Heart left ventricle (tissue), 16 donors: Measurements from ENCODE around the gene IRF5. TPM values are rescaled to one million over a fixed set of nuclear protein-coding genes. Genes with fewer than 3 reads are reported as not detected.
"Not testable (repeated sequence)": the region's sequence is repeated elsewhere in the genome, so short reads cannot be mapped to it uniquely, and the experiment has no call there.

Experiments used
- ATAC-seq, 4 donors: fragments of 200-7000 bp; cut with Tn5 transposase; one replicate each; pipeline ENCODE4 v1.9.1; 2020 to 2022; ENCODE audit warnings: moderate library complexity in 4 of 4, mild to moderate bottlenecking in 3 of 4, moderate number of reproducible peaks in 1 of 4
- DNase-seq, 5 donors: peaks; one replicate each; pipeline ENCODE4 v3.0.0-alpha.2; 2020
- H3K27ac ChIP-seq, 12 donors: fragments of 200-600 bp; sonication (generic) in 4 of 12; one replicate each; pipeline versions ENCODE4 v1.5.0 to v1.8.0; 2016 to 2022; ENCODE audit warnings: mild to moderate bottlenecking in 2 of 12
- H3K27me3 ChIP-seq, 9 donors: fragments of 200-600 bp; sonication (generic) in 2 of 9; one replicate each; pipeline versions ENCODE4 v1.5.1 to v1.8.0; 2016 to 2022; ENCODE audit warnings: mild to moderate bottlenecking in 3 of 9
- H3K36me3 ChIP-seq, 9 donors: fragments of 200-600 bp; sonication (generic) in 2 of 9; one replicate each; pipeline versions ENCODE4 v1.5.0 to v1.8.0; 2018 to 2022; ENCODE audit warnings: mild to moderate bottlenecking in 2 of 9
- H3K4me1 ChIP-seq, 12 donors: fragments of 200-600 bp; sonication (generic) in 4 of 12; one replicate each; pipeline versions ENCODE4 v1.5.0 to v1.8.0; 2016 to 2022; ENCODE audit warnings: mild to moderate bottlenecking in 3 of 12
- H3K4me3 ChIP-seq, 12 donors: fragments of 200-600 bp; sonication (generic) in 4 of 12; one replicate each; pipeline versions ENCODE4 v1.5.0 to v1.8.0; 2017 to 2022; ENCODE audit warnings: mild to moderate bottlenecking in 9 of 12, moderate library complexity in 4 of 12
- H3K9me3 ChIP-seq, 12 donors: fragments of 200-600 bp; sonication (generic) in 4 of 12; one replicate each; pipeline versions ENCODE4 v1.5.0 to v1.8.0; 2016 to 2022; ENCODE audit warnings: mild to moderate bottlenecking in 1 of 12
- POLR2A ChIP-seq, 2 donors: fragments of 450-650 bp; IDR thresholded peaks; one replicate each; pipeline ENCODE4 v1.6.1; 2017; ENCODE audit warnings: antibody characterized with exemption in 2 of 2, mild to moderate bottlenecking in 2 of 2, moderate library complexity in 2 of 2
- WGBS, 4 donors: extraction: QIAGEN DNeasy Blood & Tissue Kit in 2 of 4; methylation state at CpG; one replicate each; pipeline versions ENCODE4 v1.1.5 to v1.1.7; 2013 to 2018; 5-methylcytosine and 5-hydroxymethylcytosine counted together
- intact Hi-C, 10 donors: fragments of 100-400 bp; cut with DNase I; formaldehyde crosslinking; loops; one replicate each; pipeline versions ENCODE4 v1.11.1 to v1.14.2; 2022
- polyA plus RNA-seq, 2 donors: library from polyadenylated mRNA; stranded (reverse); fragments of 200-250 nt; gene quantifications; one replicate each; pipeline ENCODE4 v1.2.3, GENCODE V29; 2013
- total RNA-seq, 9 donors: library from RNA; depleted of rRNA in 2 of 9; stranded (reverse); fragments of >200 nt in 2 of 9; fragmentation: NEBNext Ultra II Directional in 3 of 9; extraction: Animal tissue kit (Norgen Biotek cat#: 25700) in 3 of 9; gene quantifications; one replicate each; pipeline versions ENCODE4 v1.1.0 to v1.2.4, GENCODE V29; 2016 to 2023
- TF ChIP-seq, protein P1 (sequence below), 12 donors: fragments of 200-600 bp; sonication (generic) in 4 of 12; IDR thresholded peaks; one replicate each; pipeline versions ENCODE4 v1.5.0 to v1.8.0; 2018 to 2022; ENCODE audit warnings: antibody characterized with exemption in 12 of 12, mild to moderate bottlenecking in 5 of 12
- donor health status: ischemic (EF 13 %, LVEDD 7.1; RV severe dilation, severe dysfunction).
- donor health status: healthy with polysubstance abuse.
- donor health status: DM: no; HTN: yes; CAD: no.
- donor health status: DM: no; HTN: no; CAD: no.
- donor health status: ischemic (EF 25% LVEDD 6.9; RV normal size, moderate dysfunction).
- donor health status: ischemic (EF 25% LVEDD 5.7; RV mildly dilated, moderate dysfunction).
- donor health status: healthy.
- donor health status: DM: yes; HTN: yes; CAD: no.
- donor health status: ischemic (EF 35%, LVEDD 5.7; RV mildly dilated, moderate dysfunction).
- donor health status: nonischemic (EF 11% LVEDD 7.7; RV severe dilation, severe dysfunction).
- donor health status: DM: yes; HTN: yes; CAD: no.
- donor health status: PGD.
- donor health status: ischemic (EF 29% LVEDD 5.4; RV normal size, mild dysfunction).
- donor health status: nonischemic (EF 23%, LVEDD 6.1; RV moderate dilation, normal function).

IRF5 gene
- total and polyA plus RNA-seq, 11 donors = 1.2 to 15.4 (median 1.8) TPM

DNA sequence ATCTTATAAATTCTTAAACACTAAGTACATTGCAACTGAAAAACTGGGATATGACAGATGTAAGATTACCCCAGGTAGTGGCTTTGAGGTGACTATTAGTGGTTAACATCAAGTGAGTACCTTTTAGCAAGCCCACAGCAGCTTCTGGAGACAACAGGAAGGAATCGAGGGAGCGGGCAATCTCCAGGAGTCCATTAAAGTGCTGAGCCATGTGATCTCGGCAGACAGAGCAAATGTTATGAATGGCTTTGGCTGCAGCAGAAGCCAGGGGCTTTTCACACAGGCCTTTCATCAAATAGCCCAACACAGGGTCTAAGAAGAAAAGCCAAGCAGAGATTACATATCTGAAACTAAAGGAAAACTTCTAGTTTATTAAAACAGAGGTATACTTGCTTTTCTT lies 48.9 kb downstream of the IRF5 start:
- Histone ChIP-seq H3K4me3 (no peak overlapping the region), H3K27me3 (no peaks in the 10 kb centered on the region), H3K4me1 (no peaks in the 10 kb centered on the region), H3K27ac (no peak overlapping the region), H3K36me3 (peaks cover 0 to 100% (median 91%) of the 10 kb centered on the region in 9 donors), H3K9me3 (no peaks in the 10 kb centered on the region)
- TF ChIP-seq POLR2A (IDR thresholded peaks at IDR 0.05) = no peak
- TF ChIP-seq, protein P1, sequence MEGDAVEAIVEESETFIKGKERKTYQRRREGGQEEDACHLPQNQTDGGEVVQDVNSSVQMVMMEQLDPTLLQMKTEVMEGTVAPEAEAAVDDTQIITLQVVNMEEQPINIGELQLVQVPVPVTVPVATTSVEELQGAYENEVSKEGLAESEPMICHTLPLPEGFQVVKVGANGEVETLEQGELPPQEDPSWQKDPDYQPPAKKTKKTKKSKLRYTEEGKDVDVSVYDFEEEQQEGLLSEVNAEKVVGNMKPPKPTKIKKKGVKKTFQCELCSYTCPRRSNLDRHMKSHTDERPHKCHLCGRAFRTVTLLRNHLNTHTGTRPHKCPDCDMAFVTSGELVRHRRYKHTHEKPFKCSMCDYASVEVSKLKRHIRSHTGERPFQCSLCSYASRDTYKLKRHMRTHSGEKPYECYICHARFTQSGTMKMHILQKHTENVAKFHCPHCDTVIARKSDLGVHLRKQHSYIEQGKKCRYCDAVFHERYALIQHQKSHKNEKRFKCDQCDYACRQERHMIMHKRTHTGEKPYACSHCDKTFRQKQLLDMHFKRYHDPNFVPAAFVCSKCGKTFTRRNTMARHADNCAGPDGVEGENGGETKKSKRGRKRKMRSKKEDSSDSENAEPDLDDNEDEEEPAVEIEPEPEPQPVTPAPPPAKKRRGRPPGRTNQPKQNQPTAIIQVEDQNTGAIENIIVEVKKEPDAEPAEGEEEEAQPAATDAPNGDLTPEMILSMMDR (IDR thresholded peaks at IDR 0.05) = no peak
- 84 to 94% (median 88%) methylated on average over 3 of the region's 3 CpGs for WGBS, 4 donors
- DNase-seq (no peak), ATAC-seq (no peak)
- intact Hi-C loops = no loop called here

DNA sequence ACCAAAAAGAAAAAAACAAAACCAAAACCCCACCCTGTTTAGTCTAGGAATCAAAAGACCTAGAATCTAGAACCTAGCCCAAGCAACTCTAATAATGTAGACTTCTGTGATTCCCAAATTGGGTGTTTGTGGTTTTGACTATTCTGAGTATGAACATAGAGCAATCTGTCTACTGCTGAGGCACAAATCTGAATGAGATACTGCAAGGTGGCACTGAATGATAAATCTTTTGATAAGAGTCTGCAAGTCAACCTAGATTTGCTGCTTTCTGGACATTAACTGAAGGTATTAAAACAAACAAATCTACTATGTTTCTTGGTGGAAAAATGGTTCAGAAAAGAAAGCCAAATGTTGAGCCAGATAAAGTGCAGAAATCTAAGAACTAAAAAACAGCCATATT lies 50.6 kb downstream of the IRF5 start:
- ATAC-seq = no peak
- Histone ChIP-seq H3K36me3 (peaks cover 0 to 100% (median 94%) of the 10 kb centered on the region in 9 donors), H3K27ac (no peak overlapping the region), H3K4me3 (no peak overlapping the region), H3K9me3 (no peaks in the 10 kb centered on the region), H3K4me1 (no peaks in the 10 kb centered on the region), H3K27me3 (no peaks in the 10 kb centered on the region)
- intact Hi-C loops = no loop called here
- no peak for DNase-seq
- TF ChIP-seq POLR2A (IDR thresholded peaks at IDR 0.05) = no peak
- TF ChIP-seq, protein P1 (IDR thresholded peaks at IDR 0.05) = no peak

DNA sequence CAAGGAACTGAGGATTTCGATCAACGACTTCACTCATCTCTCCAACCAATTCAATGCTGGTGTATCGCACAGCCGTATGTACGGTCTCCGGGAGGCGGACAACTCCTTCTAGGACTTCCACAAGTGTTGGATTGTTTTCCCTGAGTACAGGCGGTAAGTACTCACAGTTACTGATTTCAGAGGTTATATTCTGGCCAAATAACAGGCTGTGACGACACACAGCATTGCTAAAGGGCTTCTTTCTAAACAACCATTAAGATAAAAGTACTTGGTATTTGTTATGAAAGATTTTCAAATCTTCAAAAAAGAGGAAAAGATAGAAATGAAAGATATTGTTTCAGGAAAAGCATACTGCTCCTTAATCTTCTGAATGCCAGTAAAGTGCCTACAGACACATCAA lies 52.2 kb downstream of the IRF5 start:
- Histone ChIP-seq H3K27ac (no peak overlapping the region), H3K4me3 (no peak overlapping the region), H3K9me3 (no peaks in the 10 kb centered on the region), H3K4me1 (no peaks in the 10 kb centered on the region), H3K27me3 (no peaks in the 10 kb centered on the region), H3K36me3 (peaks cover 0 to 100% (median 94%) of the 10 kb centered on the region in 9 donors)
- intact Hi-C loops = no loop called here
- no peak for TF ChIP-seq POLR2A (IDR thresholded peaks at IDR 0.05)
- TF ChIP-seq, protein P1 (IDR thresholded peaks at IDR 0.05) = no peak
- DNase-seq = no peak
- ATAC-seq = no peak
- WGBS, 4 donors = 82 to 85% (median 85%) methylated on average over 9 of the region's 9 CpGs

DNA sequence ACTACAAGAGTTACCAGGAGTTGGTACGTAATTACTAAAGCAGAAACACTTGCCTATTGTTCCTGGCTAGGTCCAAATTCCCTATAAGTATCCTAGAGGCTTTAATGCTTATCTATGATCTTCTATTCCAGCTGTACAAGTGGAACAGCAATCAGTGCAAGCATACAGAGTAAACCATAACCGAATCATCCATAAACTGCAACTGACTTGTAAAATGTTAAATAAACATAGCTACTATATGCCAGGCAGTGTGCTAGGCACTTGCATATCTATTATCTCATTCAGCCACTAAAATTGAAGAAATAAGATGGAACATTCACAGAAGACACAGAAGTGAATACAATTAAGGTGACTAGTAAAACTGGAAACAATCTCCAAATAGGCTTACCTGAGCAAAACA lies 55.7 kb downstream of the IRF5 start:
- 86 to 94% (median 89%) methylated on average over 2 of the region's 2 CpGs for WGBS, 4 donors
- H3K4me1 ChIP-seq = no peaks in the 10 kb centered on the region
- H3K4me3 ChIP-seq = no peak overlapping the region
- no peak overlapping the region for H3K27ac ChIP-seq
- H3K27me3 ChIP-seq = no peaks in the 10 kb centered on the region
- no peak for DNase-seq
- TF ChIP-seq, protein P1 (IDR thresholded peaks at IDR 0.05) = no peak
- TF ChIP-seq POLR2A (IDR thresholded peaks at IDR 0.05) = no peak
- intact Hi-C loops = no loop called here
- peaks cover 0 to 99% (median 94%) of the 10 kb centered on the region in 9 donors for H3K36me3 ChIP-seq
- no peaks in the 10 kb centered on the region for H3K9me3 ChIP-seq
- no peak for ATAC-seq

DNA sequence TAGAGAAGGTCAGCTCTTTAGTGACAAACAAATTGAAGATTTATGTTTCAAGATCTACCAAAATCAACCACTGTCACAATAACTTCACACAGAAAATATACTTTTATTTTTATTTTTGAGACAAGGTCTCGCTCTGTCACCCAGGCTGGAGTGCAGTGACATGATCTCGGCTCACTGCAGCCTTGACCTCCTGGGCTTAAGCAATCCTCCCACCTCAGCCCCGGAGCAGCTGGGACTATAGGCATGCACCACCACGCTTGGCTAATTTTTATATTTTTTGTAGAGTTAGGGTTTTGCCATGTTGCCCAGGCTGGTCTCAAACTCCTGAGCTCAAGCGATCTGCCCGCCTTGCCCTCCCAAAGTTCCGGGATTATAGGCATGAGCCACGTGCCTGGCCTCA lies 56.8 kb downstream of the IRF5 start:
- DNase-seq, H3K4me1 ChIP-seq, intact Hi-C loops, H3K27ac ChIP-seq, H3K27me3 ChIP-seq, H3K4me3 ChIP-seq, ATAC-seq, H3K9me3 ChIP-seq: not testable (repeated sequence)
- peaks cover 0 to 99% (median 95%) of the 10 kb centered on the region in 9 donors for H3K36me3 ChIP-seq
- WGBS, 4 donors = 94 to 98% (median 96%) methylated on average over 8 of the region's 8 CpGs
